Measurements from ENCODE around the gene RLN1.

Gene RLN1

GRCh38 chr9:5375091-5375490 lies 35.4 kb upstream of the RLN1 start:
- no peak for TF ChIP-seq CTCF (IDR thresholded peaks at IDR 0.05; ENCODE audit: low read depth, low read length, missing control alignments)
- in situ Hi-C loops (cut with HindIII; ENCODE audit: low sequenced_read_pairs): no loop called here
- no peak overlapping the region for H3K4me3 ChIP-seq (ENCODE audit: low read depth, low read length)
- no peak for DNase-seq (ENCODE audit: low read depth)

- in situ Hi-C loops (cut with HindIII; ENCODE audit: low sequenced_read_pairs): loop anchor here (5.0 kb wide), 1 partner anchor 37 kb away; no protein-coding TSS in a partner anchor
- no peak for TF ChIP-seq CTCF (IDR thresholded peaks at IDR 0.05; ENCODE audit: low read depth, low read length, missing control alignments)
- no peak for DNase-seq (ENCODE audit: low read depth)
- no peak overlapping the region for H3K4me3 ChIP-seq (ENCODE audit: low read depth, low read length)
These were observed 24.8 kb upstream of the RLN1 start for GRCh38 chr9:5364294-5365024.

GRCh38 chr9:5361326-5362010 lies 21.8 kb upstream of the RLN1 start:
- DNase-seq (ENCODE audit: low read depth): no peak
- in situ Hi-C loops (cut with HindIII; ENCODE audit: low sequenced_read_pairs): loop anchor here (5.0 kb wide), 1 partner anchor 34 kb away; no protein-coding TSS in a partner anchor
- no peak overlapping the region for H3K4me3 ChIP-seq (ENCODE audit: low read depth, low read length)
- no peak for TF ChIP-seq CTCF (IDR thresholded peaks at IDR 0.05; ENCODE audit: low read depth, low read length, missing control alignments)

GRCh38 chr9:5360341-5360740 lies 20.7 kb upstream of the RLN1 start:
- in situ Hi-C loops (cut with HindIII; ENCODE audit: low sequenced_read_pairs): loop anchor here (5.0 kb wide), 1 partner anchor 33 kb away; no protein-coding TSS in a partner anchor
- TF ChIP-seq CTCF (IDR thresholded peaks at IDR 0.05; ENCODE audit: low read depth, low read length, missing control alignments): no peak
- DNase-seq (ENCODE audit: low read depth): no peak
- H3K4me3 ChIP-seq (ENCODE audit: low read depth, low read length): no peak overlapping the region

GRCh38 chr9:5357431-5358105 lies 17.9 kb upstream of the RLN1 start:
- in situ Hi-C loops (cut with HindIII; ENCODE audit: low sequenced_read_pairs): no loop called here
- no peak overlapping the region for H3K4me3 ChIP-seq (ENCODE audit: low read depth, low read length)
- no peak for DNase-seq (ENCODE audit: low read depth)
- no peak for TF ChIP-seq CTCF (IDR thresholded peaks at IDR 0.05; ENCODE audit: low read depth, low read length, missing control alignments)

- no peak overlapping the region for H3K4me3 ChIP-seq (ENCODE audit: low read depth, low read length)
- no peak for TF ChIP-seq CTCF (IDR thresholded peaks at IDR 0.05; ENCODE audit: low read depth, low read length, missing control alignments)
- in situ Hi-C loops (cut with HindIII; ENCODE audit: low sequenced_read_pairs): no loop called here
- no peak for DNase-seq (ENCODE audit: low read depth)
These were observed 16.1 kb upstream of the RLN1 start for GRCh38 chr9:5355817-5356216.

Data from astrocyte of the cerebellum (primary cell).